H1 (cell line): ENCODE results near the gene CDKN2B. TPM values are rescaled to one million over a fixed set of nuclear protein-coding genes. Genes with fewer than 3 reads are reported as not detected.

Source experiments
- CTCF ChIA-PET: fragments of 300-600 bp; sonication (Branson Sonifier 250); formaldehyde crosslinking; loops from one replicate; lab custom pipeline; 2021; ENCODE audit not compliant: partially characterized antibody; lab: Charles Lee
- POLR2A ChIA-PET: fragments of 300-600 bp; sonication (Branson Sonifier 250); formaldehyde crosslinking; loops from one replicate; lab custom pipeline; 2021; ENCODE audit warnings: inconsistent platforms; ENCODE audit not compliant: partially characterized antibody; lab: Charles Lee
- DNase-seq, 2 experiments: peaks; one replicate each; pipeline versions ENCODE4 v3.0.0 to v3.0.0-alpha.2; 2010 to 2022; ENCODE audit warnings: low spot score in 2 of 2, low read depth in 1 of 2, mixed read lengths in 1 of 2
- FAIRE-seq: peaks from 2 replicates; lab custom pipeline; 2011; peaks lifted over from hg19 to GRCh38; lab: Jason Lieb, UNC
- H2AFZ ChIP-seq: 2 replicates; pipeline ENCODE4 v1.8.1; 2012; ENCODE audit warnings: low read length, inconsistent platforms
- H2AK5ac ChIP-seq: 2 replicates; pipeline ENCODE4 v1.6.1; 2013; ENCODE audit warnings: low read depth, low read length
- H2BK120ac ChIP-seq: replicated peaks from 2 replicates; pipeline ENCODE3; 2013; ENCODE audit warnings: low read depth, low read length, inconsistent platforms
- H2BK12ac ChIP-seq: 2 replicates; pipeline ENCODE4 v1.6.1; 2013; ENCODE audit warnings: low read depth, low read length
- H2BK15ac ChIP-seq: 2 replicates; pipeline ENCODE4 v1.6.1; 2013; ENCODE audit warnings: low read length
- H2BK20ac ChIP-seq: 2 replicates; pipeline ENCODE4 v1.6.1; 2013; ENCODE audit warnings: low read length
- H2BK5ac ChIP-seq: 2 replicates; pipeline ENCODE4 v1.6.1; 2013; ENCODE audit warnings: low read depth, low read length
- H3K14ac ChIP-seq: 2 replicates; pipeline ENCODE4 v1.6.1; 2013; ENCODE audit warnings: inconsistent platforms; ENCODE audit not compliant: insufficient read length
- H3K18ac ChIP-seq: 2 replicates; pipeline ENCODE4 v1.6.1; 2013; ENCODE audit warnings: low read length; ENCODE audit errors: extremely low read depth
- H3K23ac ChIP-seq: 2 replicates; pipeline ENCODE4 v1.6.1; 2013; ENCODE audit warnings: inconsistent platforms; ENCODE audit not compliant: insufficient read length
- H3K23me2 ChIP-seq: 2 replicates; pipeline ENCODE4 v1.6.1; 2013; ENCODE audit warnings: low read depth, low read length
- H3K27ac ChIP-seq: 2 replicates; pipeline ENCODE4 v1.6.1; 2011; ENCODE audit warnings: low read depth, low read length, inconsistent platforms
- H3K27me3 ChIP-seq, 4 experiments: replicated peaks in 1 of 4; 1 replicate in 1 of 4; 2 replicates in 3 of 4; pipeline versions ENCODE4 v1.6.1 to v1.8.1; 2011 to 2013; ENCODE audit warnings: low read length in 3 of 4, mild to moderate bottlenecking in 3 of 4, inconsistent platforms in 2 of 4, mixed read lengths in 2 of 4, moderate library complexity in 1 of 4; ENCODE audit not compliant: control insufficient read depth in 3 of 4, insufficient read depth in 3 of 4; ENCODE audit errors: extremely low read depth in 1 of 4
- H3K36me3 ChIP-seq, 4 experiments: 2 replicates each; pipeline versions ENCODE4 v1.6.1 to v1.8.1; 2011 to 2013; ENCODE audit warnings: mild to moderate bottlenecking in 4 of 4, low read length in 3 of 4, moderate library complexity in 2 of 4, control low read depth in 1 of 4, inconsistent platforms in 1 of 4; ENCODE audit not compliant: insufficient read depth in 4 of 4, control insufficient read depth in 2 of 4
- H3K4ac ChIP-seq: replicated peaks from 2 replicates; pipeline ENCODE3; 2013; ENCODE audit warnings: low read length, low read depth, mixed read lengths, inconsistent platforms; ENCODE audit not compliant: insufficient read length
- H3K4me1 ChIP-seq, 4 experiments: replicated peaks in 1 of 4; 1 replicate in 1 of 4; 2 replicates in 3 of 4; pipeline versions ENCODE4 v1.6.1 to v1.8.1; 2011 to 2013; ENCODE audit warnings: low read length in 3 of 4, inconsistent platforms in 2 of 4, mixed read lengths in 1 of 4; ENCODE audit not compliant: insufficient read depth in 4 of 4, control insufficient read depth in 3 of 4
- H3K4me2 ChIP-seq, 2 experiments: 2 replicates each; pipeline versions ENCODE4 v1.6.1 to v1.8.1; 2011 to 2013; ENCODE audit warnings: low read depth in 2 of 2, low read length in 2 of 2, control low read depth in 1 of 2, inconsistent platforms in 1 of 2, mild to moderate bottlenecking in 1 of 2; ENCODE audit not compliant: insufficient read depth in 1 of 2
- H3K4me3 ChIP-seq, 4 experiments: fragments of 200-600, 300-600 bp in 1 of 4; sonication (generic), shearing (Covaris generic), sonication (Bioruptor Twin) in 1 of 4; 2 replicates each; pipeline versions ENCODE4 v1.5.1 to v1.8.1; 2011 to 2016; ENCODE audit warnings: low read length in 4 of 4, low read depth in 3 of 4, control low read depth in 2 of 4, inconsistent platforms in 2 of 4, mild to moderate bottlenecking in 2 of 4, mixed read lengths in 1 of 4, moderate library complexity in 1 of 4; ENCODE audit not compliant: insufficient read depth in 2 of 4; ENCODE audit errors: extremely low read depth in 1 of 4
- H3K56ac ChIP-seq: replicated peaks from 2 replicates; pipeline ENCODE3; 2013; ENCODE audit warnings: low read depth, mild to moderate bottlenecking, mixed read lengths, low read length, inconsistent platforms; ENCODE audit not compliant: insufficient read length
- H3K79me1 ChIP-seq: 2 replicates; pipeline ENCODE4 v1.6.1; 2013; ENCODE audit warnings: low read depth, low read length, control low read depth
- H3K79me2 ChIP-seq, 2 experiments: 2 replicates each; pipeline versions ENCODE4 v1.6.1 to v1.8.1; 2012 to 2013; ENCODE audit warnings: low read length in 2 of 2, mild to moderate bottlenecking in 2 of 2, inconsistent platforms in 1 of 2; ENCODE audit not compliant: insufficient read depth in 2 of 2, control insufficient read depth in 1 of 2
- H3K9ac ChIP-seq, 4 experiments: replicated peaks in 1 of 4; 1 replicate in 1 of 4; 2 replicates in 3 of 4; pipeline versions ENCODE4 v1.6.1 to v1.8.1; 2011 to 2013; ENCODE audit warnings: low read depth in 3 of 4, low read length in 3 of 4, control low read depth in 2 of 4, mild to moderate bottlenecking in 2 of 4, moderate library complexity in 2 of 4, inconsistent platforms in 1 of 4; ENCODE audit errors: extremely low read depth in 1 of 4
- H3K9me3 ChIP-seq, 2 experiments: 2 replicates each; pipeline versions ENCODE4 v1.6.1 to v1.8.1; 2012 to 2013; ENCODE audit warnings: mild to moderate bottlenecking in 2 of 2, moderate library complexity in 2 of 2, control low read depth in 1 of 2, inconsistent platforms in 1 of 2, low read depth in 1 of 2, low read length in 1 of 2, mixed read lengths in 1 of 2; ENCODE audit not compliant: insufficient read depth in 2 of 2
- H4K20me1 ChIP-seq, 2 experiments: replicated peaks in 1 of 2; 2 replicates each; pipeline versions ENCODE3 to v1.8.1; 2011 to 2013; ENCODE audit warnings: inconsistent platforms in 2 of 2, low read length in 2 of 2, mild to moderate bottlenecking in 1 of 2; ENCODE audit not compliant: insufficient read depth in 2 of 2, control insufficient read depth in 1 of 2
- H4K5ac ChIP-seq: 2 replicates; pipeline ENCODE4 v1.6.1; 2013; ENCODE audit warnings: low read length, low read depth, mixed read lengths, inconsistent platforms; ENCODE audit not compliant: insufficient read length
- H4K8ac ChIP-seq: 2 replicates; pipeline ENCODE4 v1.8.0; 2013; ENCODE audit warnings: mild to moderate bottlenecking, moderate library complexity, low read length, inconsistent platforms; ENCODE audit not compliant: insufficient read depth; ENCODE audit errors: extremely low read depth
- H4K91ac ChIP-seq: replicated peaks from 2 replicates; pipeline ENCODE3; 2013; ENCODE audit warnings: low read length, mixed read lengths, inconsistent platforms; ENCODE audit not compliant: insufficient read length
- CBX5 ChIP-seq: fragments of 300-800, 300-1000 bp; sonication (generic); IDR thresholded peaks from 2 replicates; pipeline ENCODE4 v1.7.1; 2016; ENCODE audit warnings: antibody characterized with exemption, low read length, low read depth
- CEBPB ChIP-seq: IDR thresholded peaks from 2 replicates; pipeline ENCODE4 v1.6.1; 2012; ENCODE audit warnings: low read depth, low read length
- CHD2 ChIP-seq: IDR thresholded peaks from 2 replicates; pipeline ENCODE4 v1.6.1; 2012; ENCODE audit warnings: low read length, improper control_type of control experiment
- KDM4A ChIP-seq: IDR thresholded peaks from one replicate; pipeline ENCODE4 v1.7.1; 2012; ENCODE audit warnings: low read depth, mild to moderate bottlenecking, moderate library complexity, low read length, inconsistent platforms; ENCODE audit not compliant: severe bottlenecking
- SAP30 ChIP-seq: fragments of 300-600 bp; sonication (generic); IDR thresholded peaks from 2 replicates; pipeline ENCODE4 v1.7.1; 2012; ENCODE audit warnings: low read length, moderate library complexity, mild to moderate bottlenecking, inconsistent platforms; ENCODE audit not compliant: insufficient read depth, insufficient replicate concordance
- SIN3A ChIP-seq, 2 experiments: IDR thresholded peaks in 1 of 2; conservative IDR thresholded peaks in 1 of 2; 2 replicates each; pipeline ENCODE4 v1.6.1; 2011 to 2012; ENCODE audit warnings: low read length in 2 of 2, improper control_type of control experiment in 1 of 2, low read depth in 1 of 2, mild to moderate bottlenecking in 1 of 2
- SIX5 ChIP-seq: IDR thresholded peaks from 2 replicates; pipeline ENCODE4 v1.6.1; 2011; ENCODE audit warnings: mild to moderate bottlenecking, low read depth, low read length
- SRF ChIP-seq: IDR thresholded peaks from 2 replicates; pipeline ENCODE4 v1.6.1; 2011; ENCODE audit warnings: mild to moderate bottlenecking, low read depth, low read length, moderate library complexity
- SUZ12 ChIP-seq: fragments of 200-600 bp; sonication (generic); IDR thresholded peaks from 2 replicates; pipeline ENCODE4 v1.6.1; 2012; ENCODE audit warnings: mild to moderate bottlenecking, inconsistent platforms, low read length, moderate library complexity, mixed read lengths
- TAF1 ChIP-seq: IDR thresholded peaks from 2 replicates; pipeline ENCODE4 v1.6.1; 2011; ENCODE audit warnings: mild to moderate bottlenecking, low read depth, low read length
- WGBS, 2 experiments: shearing (Covaris generic) in 1 of 2; methylation state at CpG; one replicate each; pipeline versions ENCODE4 v1.1.6 to v1.1.7; 2013 to 2015; ENCODE audit warnings: low lambda C conversion rate in 2 of 2, mixed read lengths in 2 of 2, inconsistent platforms in 1 of 2, low coverage in 1 of 2, missing lambda C conversion rate in 1 of 2; ENCODE audit not compliant: insufficient replicate concordance in 2 of 2, insufficient coverage in 1 of 2, insufficient read length in 1 of 2; ENCODE audit errors: extremely low coverage in 1 of 2, missing lambda C conversion rate in 1 of 2; 5-methylcytosine and 5-hydroxymethylcytosine counted together
- polyA plus RNA-seq, 7 experiments: library from polyadenylated mRNA; depleted of rRNA in 3 of 7; stranded (reverse) in 5 of 7; unstranded in 2 of 7; fragments of >200 nt in 5 of 7; fragments of 200-250 nt in 2 of 7; gene quantifications; 1 replicate in 5 of 7; 2 replicates in 1 of 7; 4 replicates in 1 of 7; pipeline versions ENCODE4 v1.2.1 to v1.2.3, GENCODE V29; 2011 to 2013; ENCODE audit warnings: missing spikeins in 2 of 7, mixed read lengths in 2 of 7
- total RNA-seq: library from RNA; stranded (reverse); fragmentation: NEBNext Ultra II Directional; extraction: Animal tissue kit (Norgen Biotek cat#: 25700); gene quantifications from 2 replicates; pipeline ENCODE4 v1.2.1, GENCODE V29; 2021
- TF ChIP-seq, protein P1 (sequence below), 3 experiments: IDR thresholded peaks; 1 replicate in 2 of 3; 2 replicates in 1 of 3; pipeline versions ENCODE4 v1.5.1 to v1.6.1; 2011; ENCODE audit warnings: low read length in 3 of 3, mild to moderate bottlenecking in 3 of 3, inconsistent platforms in 2 of 3, low read depth in 1 of 3, moderate library complexity in 1 of 3; ENCODE audit not compliant: insufficient read depth in 1 of 3; ENCODE audit errors: control extremely low read depth in 1 of 3

CDKN2B gene
- total and polyA plus RNA-seq, 2 of the 8 experiments (the other 6 are each of a cell fraction or from before 2014, with no cell fraction given), result 0.20 to 0.88 TPM

DNA sequence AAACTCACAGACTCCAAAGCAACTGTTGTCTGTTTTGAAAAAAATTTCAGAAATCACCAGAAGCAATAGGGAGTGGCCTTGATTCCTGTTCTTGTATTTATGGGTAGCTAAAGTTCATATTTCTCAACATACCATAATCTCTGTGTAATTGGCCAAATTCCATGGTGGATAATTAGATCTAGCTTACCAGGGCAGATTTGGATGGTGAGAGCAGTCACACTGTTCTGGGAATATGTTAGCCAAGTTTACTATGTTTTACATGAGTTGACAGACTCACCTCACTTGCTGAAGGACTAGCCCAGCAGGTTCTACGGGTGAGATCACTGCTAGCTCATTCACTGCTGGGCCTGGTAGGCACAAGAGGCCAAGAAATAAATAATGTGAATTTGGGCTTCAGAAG lies 32.7 kb upstream of the CDKN2B start:
- CTCF ChIA-PET, result interaction anchor here (1.2 to 3.8 kb wide), 6 partner anchors 11 to 228 kb away, joined by 4 to 18 read pairs (median 7); partner anchors contain the start of gene CDKN2B
- H3K14ac ChIP-seq, result no peak overlapping the region
- H3K4me3 ChIP-seq, result no peak overlapping the region
- H3K27ac ChIP-seq, result no peak overlapping the region
- no peak overlapping the region for H2BK15ac ChIP-seq
- H3K9ac ChIP-seq, result no peak overlapping the region
- 76% methylated on average over 1 of the region's 1 CpG; no CpG with 5 or more reads in 1 of the 2 experiments for WGBS, 2 experiments
- DNase-seq, result no peak
- H3K9me3 ChIP-seq, result no peaks in the 10 kb centered on the region
- H2BK5ac ChIP-seq, result no peak overlapping the region
- no peak overlapping the region for H3K56ac ChIP-seq
- no peak for FAIRE-seq
- no peaks in the 10 kb centered on the region for H4K20me1 ChIP-seq
- H3K18ac ChIP-seq, result no peak overlapping the region
- no peak overlapping the region for H2AFZ ChIP-seq
- no peak overlapping the region for H3K23ac ChIP-seq
- H2BK12ac ChIP-seq, result no peak overlapping the region
- no peak overlapping the region for H4K5ac ChIP-seq
- POLR2A ChIA-PET, result no interaction called here
- H3K27me3 ChIP-seq, result no peaks in the 10 kb centered on the region
- H3K79me1 ChIP-seq, result no peaks in the 10 kb centered on the region
- no peak overlapping the region for H4K91ac ChIP-seq
- TF ChIP-seq SRF (no peak), CBX5 (no peak), KDM4A (no peak), SIN3A (conservative IDR thresholded peaks at IDR 0.05 in 1 of 2, IDR thresholded peaks at IDR 0.05 in 1 of 2; ENCODE audit: low read depth in 1 of 2, low read length in 2 of 2) (no peak), SUZ12 (no peak), SAP30 (no peak), CHD2 (no peak), SIX5 (no peak), CEBPB (no peak), TAF1 (no peak)
- TF ChIP-seq, protein P1, sequence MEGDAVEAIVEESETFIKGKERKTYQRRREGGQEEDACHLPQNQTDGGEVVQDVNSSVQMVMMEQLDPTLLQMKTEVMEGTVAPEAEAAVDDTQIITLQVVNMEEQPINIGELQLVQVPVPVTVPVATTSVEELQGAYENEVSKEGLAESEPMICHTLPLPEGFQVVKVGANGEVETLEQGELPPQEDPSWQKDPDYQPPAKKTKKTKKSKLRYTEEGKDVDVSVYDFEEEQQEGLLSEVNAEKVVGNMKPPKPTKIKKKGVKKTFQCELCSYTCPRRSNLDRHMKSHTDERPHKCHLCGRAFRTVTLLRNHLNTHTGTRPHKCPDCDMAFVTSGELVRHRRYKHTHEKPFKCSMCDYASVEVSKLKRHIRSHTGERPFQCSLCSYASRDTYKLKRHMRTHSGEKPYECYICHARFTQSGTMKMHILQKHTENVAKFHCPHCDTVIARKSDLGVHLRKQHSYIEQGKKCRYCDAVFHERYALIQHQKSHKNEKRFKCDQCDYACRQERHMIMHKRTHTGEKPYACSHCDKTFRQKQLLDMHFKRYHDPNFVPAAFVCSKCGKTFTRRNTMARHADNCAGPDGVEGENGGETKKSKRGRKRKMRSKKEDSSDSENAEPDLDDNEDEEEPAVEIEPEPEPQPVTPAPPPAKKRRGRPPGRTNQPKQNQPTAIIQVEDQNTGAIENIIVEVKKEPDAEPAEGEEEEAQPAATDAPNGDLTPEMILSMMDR (IDR thresholded peaks at IDR 0.05; ENCODE audit: control extremely low read depth in 1 of 3, insufficient read depth in 1 of 3, low read depth in 1 of 3, low read length in 3 of 3), result no peak
- TF ChIP-seq, all 59 proteins: peak for 0
- H2BK20ac ChIP-seq, result no peak overlapping the region
- no peak overlapping the region for H3K4ac ChIP-seq
- H3K4me2 ChIP-seq, result no peak overlapping the region
- no peaks in the 10 kb centered on the region for H3K36me3 ChIP-seq
- no peak overlapping the region for H2AK5ac ChIP-seq
- no peaks in the 10 kb centered on the region for H3K79me2 ChIP-seq
- no peak overlapping the region for H4K8ac ChIP-seq
- no peak overlapping the region for H2BK120ac ChIP-seq
- H3K4me1 ChIP-seq, result peaks cover 0 to 4% (median 0%) of the 10 kb centered on the region in 4 experiments; a peak in 1 of 7 replicates
- H3K23me2 ChIP-seq, result no peaks in the 10 kb centered on the region
